Activated T-helper 9 cell treated with anti-CD3 and anti-CD28 coated beads, Interleukin-2, amount 50 U/mL, for 16 hours (primary cell): ENCODE data around the gene RAP1GAP.

Experiments
- DNase-seq: peaks from one replicate; pipeline ENCODE4 v3.0.0-alpha.2; 2020; ENCODE audit warnings: low read depth

Gene RAP1GAP

DNA sequence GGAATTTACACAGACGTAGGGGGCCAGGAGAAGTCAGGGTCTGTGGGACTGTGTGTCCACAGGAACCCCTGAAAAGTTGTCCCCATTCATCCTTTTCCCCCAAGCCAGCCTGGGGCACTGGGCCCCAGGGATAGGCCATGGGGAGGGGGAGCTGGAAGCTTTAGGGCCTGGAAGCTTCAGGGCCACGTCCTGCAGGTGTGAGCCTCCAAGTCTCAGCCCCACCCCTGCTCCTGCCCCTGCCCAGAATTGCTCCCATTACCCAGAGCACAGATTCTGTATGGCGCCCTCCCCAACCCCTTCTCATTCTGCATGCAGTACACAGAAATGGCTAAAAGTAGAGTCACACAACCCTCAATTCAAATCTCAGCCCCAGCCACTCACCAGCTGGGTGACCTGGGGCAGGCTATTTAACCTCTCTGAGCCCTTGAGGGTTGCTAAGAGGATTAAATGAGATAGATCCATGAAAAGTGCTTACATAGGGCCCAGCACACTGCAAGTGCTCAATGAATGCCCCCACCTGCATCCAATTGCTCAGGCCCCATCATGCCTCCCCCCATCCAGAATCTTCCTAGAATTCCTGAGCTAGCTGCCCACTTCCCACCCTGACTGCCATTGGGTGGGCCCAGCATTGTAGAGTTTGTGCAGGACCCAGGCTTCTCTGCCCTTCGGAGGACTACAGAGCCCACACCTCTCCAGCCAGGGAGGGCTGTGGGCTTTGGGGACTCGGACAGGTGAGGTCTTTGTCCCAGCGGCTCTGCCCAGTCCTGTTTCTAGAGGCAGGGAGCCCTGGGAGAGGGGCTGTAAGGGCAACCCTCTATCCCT lies 6.5 kb downstream of the RAP1GAP start:
- DNase-seq, result no peak

DNA sequence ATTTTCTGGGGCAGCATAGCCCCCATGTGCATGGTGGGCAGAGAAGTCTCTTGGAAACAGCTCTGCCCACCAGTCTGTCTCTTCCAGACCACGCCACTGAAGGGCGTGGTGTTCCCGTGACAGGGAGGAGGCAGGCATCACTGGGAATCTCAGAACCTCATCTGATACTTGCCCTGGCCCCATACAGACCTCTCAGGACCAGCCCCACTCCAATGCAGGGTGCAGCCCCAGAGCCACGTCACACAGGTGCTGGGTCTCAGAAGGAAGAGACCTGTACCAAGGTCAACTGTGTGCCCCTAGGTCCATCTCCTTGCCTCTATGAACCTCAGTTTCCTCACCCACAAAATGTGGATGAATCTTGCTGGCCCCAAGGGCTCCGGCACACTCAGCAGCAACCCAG lies 7.3 kb downstream of the RAP1GAP start:
- DNase-seq, result no peak

DNA sequence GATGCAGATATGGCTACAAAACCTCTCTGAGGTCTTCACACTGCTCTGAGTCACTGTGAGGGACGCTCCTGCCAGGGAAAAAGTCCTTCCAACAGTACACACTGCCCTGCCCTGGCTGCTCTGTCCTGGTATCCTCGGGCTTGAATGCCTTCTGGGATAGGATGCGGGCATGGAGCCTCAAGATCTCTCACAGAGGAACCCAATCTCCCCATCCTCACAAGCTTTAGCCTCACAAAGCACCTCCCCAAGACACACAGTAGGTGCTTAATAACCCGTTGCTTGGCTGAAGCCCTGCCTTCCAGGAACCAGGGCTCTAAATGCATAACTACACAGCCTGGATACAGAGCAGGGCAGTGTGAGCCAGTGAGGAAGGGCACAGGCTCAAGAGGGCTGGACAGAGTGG lies 9.2 kb downstream of the RAP1GAP start:
- no peak for DNase-seq

DNA sequence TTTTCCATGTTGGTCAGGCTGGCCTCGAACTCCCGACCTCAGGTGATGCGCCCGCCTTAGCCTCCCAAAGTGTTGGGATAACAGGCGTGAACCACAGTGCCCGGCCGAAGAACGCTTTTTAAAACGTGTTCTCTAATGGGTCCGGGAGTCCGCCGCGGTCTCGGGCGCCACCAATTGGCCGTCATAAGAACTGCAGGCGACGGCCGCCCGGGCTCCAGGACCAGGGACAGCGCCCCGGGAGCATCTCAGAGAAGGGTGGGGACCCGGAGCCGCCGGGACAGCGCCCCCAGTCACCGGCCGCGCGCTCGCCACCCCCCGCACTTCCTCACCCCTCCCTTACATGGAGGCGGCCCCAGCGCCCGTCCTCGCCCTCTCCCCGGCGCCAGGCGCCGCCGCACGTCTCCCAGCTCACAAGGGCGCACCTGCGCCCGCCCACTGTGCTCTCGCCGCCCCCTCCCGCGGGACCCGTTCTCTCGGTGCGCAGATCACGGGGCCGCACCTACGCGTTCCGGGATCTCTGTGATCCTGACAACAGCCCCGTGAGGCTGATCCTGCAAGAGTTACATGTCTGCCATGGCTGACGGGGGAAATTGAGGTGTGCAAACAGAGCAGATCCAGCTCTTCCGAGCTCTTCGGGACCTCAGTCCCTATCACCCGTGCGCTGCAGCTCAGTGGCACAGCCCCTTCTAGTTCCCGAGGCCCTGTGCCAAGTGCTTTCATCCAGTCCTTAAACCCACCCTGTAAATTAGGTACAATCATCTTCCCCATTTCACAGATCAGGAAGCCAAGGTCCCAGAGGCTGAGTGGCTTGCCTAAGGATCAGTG lies 9.8 kb downstream of the RAP1GAP start:
- peak; percentile 66 for DNase-seq

DNA sequence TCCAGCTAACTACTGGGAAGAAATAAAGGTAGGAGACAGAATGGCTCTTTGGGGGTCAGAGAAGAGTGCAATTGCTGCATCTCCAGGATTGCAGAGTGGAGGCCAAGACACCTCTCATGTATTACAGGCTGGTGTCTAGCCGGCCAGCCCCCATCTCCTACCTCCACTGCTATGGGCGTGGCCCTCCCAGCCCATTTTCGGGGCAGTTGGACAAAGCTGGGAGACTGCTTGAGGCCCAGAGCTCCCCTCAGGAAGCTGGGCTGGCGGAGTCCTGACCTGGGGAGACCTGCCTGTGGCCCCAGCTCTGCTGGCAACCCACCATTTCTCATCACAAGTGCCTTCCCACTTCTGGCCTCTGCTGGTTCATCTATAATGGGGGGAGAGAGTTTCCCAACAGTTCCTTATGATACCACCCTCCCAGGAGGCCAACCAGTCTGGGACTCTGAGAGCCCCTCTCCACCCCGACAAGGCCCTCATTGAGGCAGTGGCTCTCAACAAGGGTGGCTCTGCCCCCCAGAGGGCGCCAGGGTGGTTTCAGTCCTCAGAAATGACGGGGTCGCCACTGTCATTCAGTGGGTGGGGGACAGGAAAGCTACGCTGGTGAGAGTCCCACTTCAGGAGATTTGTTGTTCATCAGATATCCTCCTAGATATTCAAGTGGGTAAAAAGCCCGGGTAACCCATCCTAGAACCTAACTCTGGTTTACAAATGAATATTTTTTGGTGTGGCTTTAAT lies 11.5 kb downstream of the RAP1GAP start:
- DNase-seq, result no peak

DNA sequence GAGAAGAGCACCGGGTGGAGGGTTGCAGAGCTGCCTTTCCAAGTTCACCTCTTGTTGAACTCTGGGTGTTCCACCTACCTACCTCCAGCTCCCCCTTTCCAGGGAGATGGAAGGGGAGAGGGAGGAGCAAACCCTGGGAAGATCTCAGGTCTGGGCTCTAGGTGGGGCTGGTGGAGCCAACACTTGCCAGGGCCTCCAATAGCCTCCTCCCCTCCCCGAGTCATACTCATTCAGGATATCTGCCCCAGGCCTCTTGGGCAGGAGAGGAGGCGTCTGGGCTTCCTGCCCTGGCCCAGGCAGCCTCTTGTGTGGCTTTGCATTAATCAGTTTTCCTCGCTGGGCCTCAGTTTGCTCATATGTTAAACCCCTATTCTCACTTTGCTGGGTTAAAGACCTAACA lies 13.4 kb downstream of the RAP1GAP start:
- no peak for DNase-seq

DNA sequence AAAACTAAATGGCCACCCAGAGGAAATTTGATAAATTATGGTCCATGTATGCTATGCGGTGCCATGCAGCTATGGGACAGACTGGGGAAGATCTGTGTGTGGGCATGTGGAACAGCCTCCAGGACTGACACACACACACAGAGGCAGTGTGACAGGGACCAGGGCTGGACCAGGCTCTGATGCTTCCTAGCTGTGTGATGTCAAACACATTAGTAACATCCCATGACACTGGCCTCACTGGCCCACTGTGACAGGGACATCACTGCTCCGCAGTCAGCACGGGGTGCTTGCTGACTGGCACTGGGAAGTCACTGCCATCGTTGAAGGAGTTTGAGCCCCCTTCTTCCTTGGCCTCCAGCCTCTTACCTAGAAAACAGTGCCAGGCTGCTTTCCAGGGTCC lies 13.9 kb downstream of the RAP1GAP start:
- no peak for DNase-seq

DNA sequence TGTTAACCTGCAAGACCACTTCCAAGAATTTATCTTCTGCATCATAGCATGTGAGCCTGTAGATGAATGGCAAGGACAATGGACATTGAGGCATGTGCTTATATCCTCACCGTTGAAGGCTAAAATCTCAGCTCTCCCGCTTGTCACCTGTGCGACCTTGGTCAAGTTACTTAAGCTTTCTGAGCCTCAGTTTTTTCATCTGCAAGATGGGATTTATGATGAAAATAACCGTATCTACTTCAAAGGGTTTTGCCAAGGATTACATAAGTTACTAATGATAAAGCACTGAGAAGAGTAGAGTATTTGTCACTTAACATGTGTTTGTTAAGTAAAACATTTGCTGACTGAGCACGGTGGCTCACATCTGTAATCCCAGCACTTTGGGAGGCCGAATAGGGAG lies 14.9 kb downstream of the RAP1GAP start:
- DNase-seq, result no peak

DNA sequence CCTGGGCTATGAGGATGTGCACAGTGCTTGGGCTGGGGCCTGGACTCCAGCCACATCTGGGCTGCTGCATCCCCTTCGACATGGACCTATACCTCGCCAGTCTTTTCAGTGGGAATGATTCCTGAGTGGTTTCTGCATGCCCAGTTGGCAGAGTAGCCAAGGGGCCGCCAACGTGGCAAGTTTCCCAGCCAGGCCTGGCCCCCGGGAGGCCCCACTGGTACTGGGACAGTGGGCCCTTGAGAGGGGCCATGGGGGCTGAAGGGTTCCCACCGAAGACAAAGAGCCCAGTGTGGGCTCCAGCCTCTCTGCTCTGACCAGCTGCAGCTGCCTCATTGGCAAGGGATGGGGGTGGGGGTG lies 15.4 kb downstream of the RAP1GAP start:
- no peak for DNase-seq

DNA sequence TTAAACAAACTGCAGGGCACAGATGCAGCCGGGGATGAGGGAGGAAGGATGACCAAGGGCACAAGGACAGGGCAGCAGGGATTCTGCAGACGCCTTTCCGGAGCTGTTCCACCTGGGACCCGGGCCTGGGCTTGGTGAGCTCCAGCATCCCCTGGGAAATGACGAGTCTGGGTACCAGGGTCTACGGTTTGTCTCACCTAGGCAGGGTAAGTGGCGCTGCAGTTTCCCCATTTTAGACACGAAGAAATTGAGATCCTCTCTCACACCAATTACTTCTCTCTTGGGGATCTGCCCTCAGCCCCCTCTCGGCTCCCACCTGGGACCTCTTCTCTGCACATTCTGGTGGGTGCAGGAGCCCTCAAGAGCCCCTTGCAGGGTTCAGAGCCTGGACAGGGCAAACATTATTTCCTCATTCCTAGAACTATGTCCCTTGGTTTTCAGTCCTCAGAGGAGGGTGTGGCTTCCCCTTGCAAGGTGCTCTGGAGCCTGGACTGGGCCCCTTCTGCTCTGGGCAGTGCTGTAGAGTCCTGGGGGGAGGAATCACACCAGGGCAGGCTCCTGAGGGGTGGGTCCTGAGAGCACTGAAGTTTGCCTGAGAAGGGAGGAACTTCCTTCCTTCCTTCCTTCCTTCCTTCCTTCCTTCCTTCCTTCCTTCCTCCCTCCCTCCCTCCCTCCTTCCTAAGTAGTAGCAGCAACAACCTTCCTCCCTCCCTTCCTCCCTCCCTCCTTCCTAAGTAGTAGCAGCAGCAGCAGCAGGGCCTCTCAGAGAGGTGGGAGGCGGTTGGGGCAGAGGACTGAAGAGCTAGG lies 16.0 kb downstream of the RAP1GAP start:
- DNase-seq, result no peak

DNA sequence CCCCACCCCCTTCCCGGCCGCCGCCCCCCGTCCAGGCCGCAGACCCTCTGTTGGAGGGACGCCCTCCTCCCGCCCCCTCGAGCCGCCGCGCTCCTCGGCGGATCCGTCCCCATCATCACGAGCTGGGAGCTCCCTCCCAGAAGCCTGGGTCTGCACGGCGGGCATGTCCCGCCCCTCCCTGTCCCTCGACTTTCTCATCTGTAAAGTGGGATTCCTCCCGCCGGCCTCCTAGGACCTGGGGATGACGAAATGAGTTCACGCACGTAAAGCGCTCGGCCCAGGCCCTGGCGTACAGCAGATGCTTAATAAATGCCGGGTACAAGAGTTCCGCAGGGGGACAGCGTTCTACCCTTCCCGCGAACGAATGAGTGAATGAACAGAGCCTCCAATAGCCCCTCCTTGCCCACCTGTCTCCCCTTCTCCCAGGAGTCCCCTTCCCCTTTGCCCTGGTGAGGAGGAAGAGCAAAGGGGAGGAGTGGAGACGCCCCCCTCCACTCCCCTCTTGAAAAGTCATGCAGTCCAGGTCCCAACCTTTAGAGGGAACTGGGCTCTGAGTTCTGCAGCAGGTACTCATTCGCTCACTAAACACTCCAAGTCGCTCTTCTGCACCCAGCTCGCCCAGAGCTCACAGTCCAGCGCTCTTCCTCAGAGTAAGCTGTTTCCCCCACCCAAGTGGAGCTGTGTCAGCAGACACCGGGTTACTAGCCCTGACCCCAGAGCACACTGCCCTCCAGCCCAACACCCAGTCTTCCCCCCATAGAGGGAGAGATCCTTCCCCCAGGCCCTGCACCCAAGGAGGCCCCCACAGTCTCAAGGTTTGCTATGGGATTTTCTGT lies 16.8 kb downstream of the RAP1GAP start:
- no peak for DNase-seq

DNA sequence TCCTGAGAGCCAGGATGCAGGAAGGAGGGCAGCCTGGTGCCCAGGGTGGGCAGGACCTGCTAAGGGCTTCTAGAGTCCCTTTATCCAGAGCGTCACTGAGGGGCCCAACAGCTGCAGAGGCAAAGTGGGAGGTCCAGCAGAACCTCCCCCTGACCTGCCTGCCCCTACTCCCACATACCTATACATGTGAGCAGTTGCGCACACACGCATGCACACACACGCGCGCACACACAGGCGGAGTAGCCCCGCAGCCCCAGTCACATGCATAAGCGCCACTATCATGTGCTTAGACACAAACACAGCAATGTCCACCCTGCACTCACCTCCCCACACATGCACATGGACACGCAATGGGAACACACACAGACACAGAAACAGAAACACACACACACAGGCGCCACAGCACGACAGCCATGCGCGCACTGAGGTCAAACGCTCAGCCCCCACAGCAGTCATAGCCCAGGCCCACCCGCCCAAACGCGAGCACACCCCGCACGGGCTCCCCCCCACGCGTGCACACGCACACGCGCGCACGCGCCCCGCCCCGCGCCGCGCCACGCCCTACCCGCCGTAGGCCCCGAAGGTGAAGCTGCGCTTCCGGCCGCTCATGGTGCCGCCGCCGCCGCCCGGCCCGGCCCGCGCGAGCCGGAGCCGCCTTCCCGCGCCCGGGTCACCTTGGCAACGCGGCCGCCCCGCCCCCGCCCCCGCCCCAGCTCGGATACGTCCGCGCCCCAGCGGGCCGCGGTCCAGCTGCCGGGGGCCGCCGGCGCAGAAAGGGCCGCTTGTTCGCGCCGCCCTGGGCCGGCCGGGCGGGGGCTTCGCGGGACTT lies 17.7 kb downstream of the RAP1GAP start:
- peak; percentile 13 for DNase-seq

DNA sequence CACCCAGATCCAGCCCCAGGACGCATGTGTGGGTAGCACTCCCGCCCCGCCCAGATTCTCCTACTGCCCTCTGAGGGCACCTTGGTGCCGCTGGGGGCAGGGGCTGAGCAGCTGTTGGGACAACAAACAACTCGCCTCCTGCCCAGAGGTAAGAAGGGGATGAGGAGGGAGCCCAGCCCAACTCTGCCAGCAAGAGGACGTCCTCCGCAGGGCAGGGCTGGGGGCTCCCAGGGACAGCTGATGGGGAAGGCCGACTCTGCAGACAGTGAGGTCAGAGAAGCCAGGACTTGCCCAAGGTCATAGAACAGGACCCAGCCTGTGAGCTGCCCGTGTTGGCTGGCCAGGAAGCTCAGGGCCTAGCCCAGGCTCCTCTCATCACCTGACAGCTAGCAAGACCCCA lies 18.8 kb downstream of the RAP1GAP start:
- DNase-seq, result no peak

DNA sequence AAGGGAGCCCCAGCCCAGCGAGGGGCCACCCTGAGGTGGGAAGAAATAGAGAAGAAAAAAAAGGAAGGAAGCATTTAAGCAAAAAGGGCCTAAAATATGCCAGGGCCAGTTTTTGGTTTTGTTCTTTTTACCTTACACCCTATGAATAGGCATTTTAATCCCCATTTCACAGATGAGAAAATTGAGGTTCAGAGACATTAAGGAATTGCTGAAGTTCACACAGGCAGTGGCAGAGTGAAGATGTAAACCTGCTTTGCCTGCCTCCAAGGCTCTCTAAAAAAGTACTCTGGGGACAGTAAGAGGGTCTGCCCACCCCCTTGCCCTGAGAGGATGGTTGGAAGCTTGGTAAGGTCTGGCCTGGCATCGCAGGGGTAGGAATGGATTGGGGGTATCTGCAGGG lies 19.8 kb downstream of the RAP1GAP start:
- no peak for DNase-seq

DNA sequence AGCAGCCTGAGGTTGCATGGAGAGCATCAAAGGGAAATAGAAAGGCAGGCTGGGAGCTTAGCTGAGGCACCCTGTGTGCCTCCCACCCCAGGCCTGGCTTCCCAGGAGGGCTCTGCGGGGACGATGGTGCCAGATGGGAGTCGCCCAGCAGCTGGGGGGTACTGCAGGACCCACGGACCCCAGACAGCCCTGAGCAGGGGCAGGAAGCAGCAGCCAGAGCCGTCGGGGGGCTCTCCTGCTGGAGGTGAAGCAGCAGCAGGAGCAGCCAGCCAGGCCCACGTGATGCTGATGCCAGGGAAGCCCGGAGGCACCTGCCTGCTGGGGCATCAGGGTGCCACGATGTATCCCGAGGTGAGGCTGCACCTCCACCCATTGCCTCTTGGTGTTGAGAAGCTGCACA lies 20.4 kb downstream of the RAP1GAP start:
- no peak for DNase-seq

DNA sequence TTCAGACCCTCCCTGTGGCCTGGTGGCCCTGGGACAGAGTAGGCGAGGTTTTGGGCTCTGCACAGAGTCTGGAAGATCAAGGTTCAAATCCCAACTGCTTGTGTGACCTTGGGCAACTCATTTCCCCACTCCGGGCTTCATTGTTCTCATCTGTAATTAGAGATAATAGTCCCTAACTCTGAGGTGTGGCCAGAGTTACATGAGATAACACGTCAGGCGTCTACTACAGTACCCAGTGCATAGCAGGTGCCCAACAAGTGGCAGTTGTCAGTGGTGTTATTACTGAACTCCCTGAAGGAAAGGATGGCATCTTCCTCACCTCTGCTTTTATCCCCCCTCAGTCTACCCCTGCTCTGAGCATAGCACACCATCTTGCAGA lies 20.8 kb downstream of the RAP1GAP start:
- DNase-seq, result no peak

DNA sequence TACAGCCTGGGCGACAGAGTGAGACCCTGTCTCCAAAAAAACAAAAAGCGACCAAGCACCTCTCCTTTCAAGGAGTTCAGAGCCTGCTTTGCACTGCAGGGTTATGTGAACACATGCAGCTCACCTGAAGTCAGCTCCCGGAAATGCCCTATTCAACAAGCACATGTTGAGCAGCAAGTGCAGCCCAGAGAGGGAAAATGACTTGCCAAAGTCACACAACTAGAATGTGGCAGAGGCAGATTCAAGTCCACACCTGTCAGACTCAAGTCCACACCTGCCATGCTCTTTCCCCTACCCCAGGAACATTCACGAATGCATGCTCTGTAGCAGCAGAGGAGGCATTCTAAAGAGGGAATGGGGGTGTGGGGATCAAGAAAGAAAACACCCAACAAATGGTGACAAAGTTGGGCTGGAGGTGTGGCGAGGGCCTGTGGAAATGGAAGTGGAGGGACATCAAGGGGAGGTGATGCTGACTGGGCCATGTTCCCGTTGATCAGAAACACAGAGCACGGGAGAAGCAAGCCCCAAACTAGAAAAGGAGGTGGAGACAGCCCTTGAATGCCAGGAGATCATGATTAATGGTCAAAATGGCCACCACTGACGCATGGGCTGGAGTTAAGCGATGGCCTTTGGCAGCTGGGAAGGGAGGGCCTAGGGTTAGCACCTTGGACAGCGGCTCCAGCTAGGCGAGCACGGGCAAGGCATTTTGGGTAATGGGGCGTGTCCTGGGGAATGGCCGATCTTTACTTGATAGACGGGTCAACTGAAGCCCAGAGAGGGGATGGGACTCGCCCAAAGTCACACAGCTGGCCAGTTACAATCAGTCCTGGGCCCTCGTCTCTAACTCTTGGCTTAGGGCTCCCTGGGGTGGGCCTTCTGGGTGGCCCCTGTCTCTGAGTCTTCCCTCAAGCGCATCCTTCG lies 21.5 kb downstream of the RAP1GAP start:
- DNase-seq, result no peak

DNA sequence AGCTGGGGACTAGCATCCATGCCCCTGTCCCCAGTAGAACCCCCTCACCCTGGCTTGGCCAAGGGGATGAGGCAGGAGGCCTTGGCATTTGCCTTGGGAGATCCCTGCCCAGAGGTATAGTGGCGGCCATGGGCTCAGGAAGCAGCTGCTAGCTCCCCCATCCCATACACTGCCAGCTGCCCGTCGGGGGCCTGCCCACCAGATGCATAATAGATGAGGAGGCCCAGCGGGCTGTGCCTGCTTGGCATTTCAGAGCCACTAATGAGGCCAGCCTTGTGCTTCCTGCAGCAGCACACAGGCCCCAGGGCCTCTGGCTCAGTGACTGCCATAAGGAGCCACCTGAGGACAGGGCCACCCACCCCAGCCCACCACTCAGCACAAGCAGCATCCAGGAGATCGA lies 23.6 kb downstream of the RAP1GAP start:
- DNase-seq, result no peak

DNA sequence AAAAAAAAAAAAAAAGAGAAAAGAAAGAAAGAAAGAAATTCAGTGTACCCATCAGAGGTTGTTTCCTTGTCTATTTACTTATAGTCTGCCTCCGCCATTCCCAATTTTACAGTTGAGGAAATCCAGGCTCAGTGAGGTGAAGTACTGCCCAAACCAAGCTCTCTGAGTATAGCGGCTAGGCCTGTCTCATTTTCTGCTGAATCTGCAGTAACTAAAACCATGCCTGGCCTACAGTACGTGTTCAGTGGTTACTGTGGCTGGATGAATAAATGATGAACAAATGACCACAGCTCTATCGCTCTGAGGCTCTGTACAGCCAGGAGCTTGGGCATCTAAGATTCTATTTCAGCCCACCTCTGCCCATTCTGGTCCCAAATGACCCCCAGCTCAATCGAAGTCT lies 24.3 kb downstream of the RAP1GAP start:
- no peak for DNase-seq
